HAP-1 (cell line): ENCODE measurements around the gene GPX8.

Source experiments
- DNase-seq, 2 experiments: peaks; one replicate each; pipeline ENCODE4 v3.0.0-alpha.2; 2016 to 2020; ENCODE audit warnings: low spot score in 2 of 2
- H3K27me3 ChIP-seq: fragments of 250-450 bp; sonication (Bioruptor Pico); 2 replicates; pipeline ENCODE4 v1.5.1; 2020; ENCODE audit warnings: low read depth, mild to moderate bottlenecking, moderate library complexity
- H3K36me3 ChIP-seq: fragments of 250-450 bp; sonication (Bioruptor Pico); replicated peaks from 2 replicates; pipeline ENCODE4 v1.5.1; 2020; ENCODE audit warnings: mild to moderate bottlenecking
- H3K4me1 ChIP-seq: fragments of 250-450 bp; sonication (Bioruptor Pico); 2 replicates; pipeline ENCODE4 v1.5.1; 2020; ENCODE audit warnings: mild to moderate bottlenecking
- H3K4me3 ChIP-seq: fragments of 250-450 bp; sonication (Bioruptor Pico); 2 replicates; pipeline ENCODE4 v1.5.1; 2020; ENCODE audit warnings: mild to moderate bottlenecking, moderate library complexity
- H3K9me3 ChIP-seq: fragments of 250-450 bp; sonication (Bioruptor Pico); 2 replicates; pipeline ENCODE4 v1.5.1; 2020; ENCODE audit warnings: mild to moderate bottlenecking, moderate library complexity
- in situ Hi-C: fragments of 300-500 bp; cut with MboI; formaldehyde crosslinking; loops from 3 replicates; pipeline ENCODE4 v1.14.3; 2020; ENCODE audit warnings: low sequenced_read_pairs, inconsistent platforms, mixed read lengths

The GPX8 gene

GRCh38 chr5:55177078-55177477 lies 17.1 kb downstream of the GPX8 start:
- H3K4me3 ChIP-seq: no peak overlapping the region; the same call in 1 of the 2 replicates
- in situ Hi-C loops: loop anchor here (10.0 to 25.0 kb wide), 2 partner anchors 48 to 535 kb away; partner anchors contain the start of genes MCIDAS and SLC38A9
- H3K36me3 ChIP-seq: no peaks in the 10 kb centered on the region
- no peak for DNase-seq
- peaks cover 4% of the 10 kb centered on the region; the same call in 1 of the 2 replicates for H3K27me3 ChIP-seq
- peaks cover 31% of the 10 kb centered on the region for H3K4me1 ChIP-seq
- H3K9me3 ChIP-seq: no peaks in the 10 kb centered on the region

DNA sequence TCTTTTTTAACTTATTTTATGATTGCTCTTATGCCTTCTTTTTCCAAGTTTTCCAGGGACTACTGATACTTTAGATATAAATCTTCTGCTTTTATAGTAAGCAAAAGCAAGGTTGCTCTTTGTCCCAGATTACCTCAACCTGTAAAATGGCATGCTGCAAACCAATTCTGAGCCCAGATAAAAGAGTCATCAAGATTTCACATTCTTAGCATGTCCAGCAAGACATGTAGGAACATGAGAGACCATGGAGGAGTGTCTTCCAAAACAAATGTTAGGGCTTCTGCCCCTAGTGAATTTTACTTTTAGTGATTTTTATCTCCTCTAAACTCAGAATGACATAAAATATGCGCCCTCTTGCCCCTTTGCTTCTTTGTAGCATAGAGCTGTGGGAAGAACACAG lies 20.0 kb downstream of the GPX8 start:
- Histone ChIP-seq H3K9me3 (no peaks in the 10 kb centered on the region), H3K27me3 (peaks cover 8% of the 10 kb centered on the region), H3K4me3 (no peak overlapping the region), H3K36me3 (no peaks in the 10 kb centered on the region), H3K4me1 (peaks cover 15% of the 10 kb centered on the region)
- in situ Hi-C loops: loop anchor here (25.0 kb wide), 1 partner anchor 532 kb away; the partner anchor contains the start of gene SLC38A9
- DNase-seq: no peak

DNA sequence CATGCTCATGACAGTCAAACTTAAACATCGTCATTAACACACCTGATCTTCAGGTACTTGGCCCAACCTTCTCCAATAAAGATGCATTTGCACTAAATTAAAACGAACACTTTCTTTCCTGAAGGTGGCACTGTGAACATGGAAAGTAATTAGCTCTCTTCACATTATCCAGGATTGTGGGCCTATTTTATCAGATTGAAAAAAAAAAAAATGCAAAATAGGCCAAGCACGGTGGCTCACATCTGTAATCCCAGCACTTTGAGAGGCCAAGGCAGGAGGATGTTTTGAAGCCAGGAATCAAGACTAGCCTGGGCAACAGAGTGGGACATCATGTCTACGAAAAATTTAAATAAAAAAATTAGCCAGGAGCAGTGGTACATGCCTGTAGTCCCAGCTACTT lies 27.4 kb downstream of the GPX8 start:
- Histone ChIP-seq H3K4me3 (no peak overlapping the region), H3K27me3 (peaks cover 15% of the 10 kb centered on the region; the same call in 1 of the 2 replicates), H3K36me3 (no peaks in the 10 kb centered on the region), H3K9me3 (no peaks in the 10 kb centered on the region), H3K4me1 (no peaks in the 10 kb centered on the region)
- peak in 1 of 2 experiments; percentile 29 for DNase-seq
- in situ Hi-C loops: loop anchor here (25.0 kb wide), 1 partner anchor 525 kb away; the partner anchor contains the start of gene SLC38A9

DNA sequence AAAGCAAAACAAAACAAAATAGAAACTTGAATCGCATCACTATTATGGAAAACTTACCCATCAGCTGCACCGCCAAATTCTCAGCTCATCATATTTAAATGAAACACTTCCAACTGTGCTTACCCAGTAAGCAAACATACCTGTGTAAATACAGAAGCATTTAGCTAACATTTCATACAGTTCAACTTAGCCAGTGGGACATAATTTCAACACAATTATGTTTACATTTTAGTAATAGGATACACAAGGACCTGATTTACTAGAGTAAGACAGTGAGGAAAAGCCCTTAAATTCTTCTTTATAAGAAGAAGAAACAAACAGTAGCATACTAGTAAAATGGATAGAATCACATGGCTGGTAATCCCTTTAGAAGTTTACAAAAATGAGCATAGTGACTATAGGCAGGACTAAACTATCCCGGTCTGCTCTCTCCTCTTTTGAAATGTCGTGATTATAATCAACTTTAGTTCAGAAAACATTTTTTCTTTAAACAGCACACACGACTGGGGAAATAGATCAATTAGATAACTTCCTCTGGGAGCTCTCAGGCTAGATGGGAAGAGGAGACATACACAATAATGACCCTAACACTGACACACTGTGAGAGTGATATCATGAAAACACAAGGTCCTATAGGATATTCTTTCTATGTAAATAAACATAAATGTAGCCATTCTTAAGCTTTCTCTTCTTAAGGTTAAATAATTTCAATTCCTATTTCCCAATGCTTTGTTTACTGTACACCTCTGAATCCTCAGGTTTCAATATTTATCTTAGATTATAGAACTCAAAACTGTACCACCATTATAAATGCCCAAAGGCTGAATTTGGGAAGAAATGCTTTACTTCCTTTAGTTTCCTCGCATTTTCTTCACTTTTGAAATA lies 28.9 kb downstream of the GPX8 start:
- no peak for DNase-seq
- Histone ChIP-seq H3K27me3 (peaks cover 14% of the 10 kb centered on the region; the same call in 1 of the 2 replicates), H3K4me1 (no peaks in the 10 kb centered on the region), H3K4me3 (no peak overlapping the region), H3K9me3 (no peaks in the 10 kb centered on the region), H3K36me3 (no peaks in the 10 kb centered on the region)
- in situ Hi-C loops: loop anchor here (25.0 kb wide), 1 partner anchor 523 kb away; the partner anchor contains the start of gene SLC38A9

GRCh38 chr5:55191165-55191564 lies 31.2 kb downstream of the GPX8 start:
- Histone ChIP-seq H3K9me3 (no peaks in the 10 kb centered on the region), H3K36me3 (no peaks in the 10 kb centered on the region), H3K4me3 (no peak overlapping the region), H3K4me1 (no peaks in the 10 kb centered on the region), H3K27me3 (peaks cover 12% of the 10 kb centered on the region)
- in situ Hi-C loops: loop anchor here (25.0 kb wide), 1 partner anchor 521 kb away; the partner anchor contains the start of gene SLC38A9
- no peak for DNase-seq

- in situ Hi-C loops: no loop called here
- Histone ChIP-seq H3K9me3 (no peaks in the 10 kb centered on the region), H3K27me3 (no peaks in the 10 kb centered on the region; the same call in 1 of the 2 replicates), H3K4me3 (no peak overlapping the region), H3K36me3 (no peaks in the 10 kb centered on the region), H3K4me1 (no peaks in the 10 kb centered on the region; the same call in 1 of the 2 replicates)
- DNase-seq: no peak
These were observed 45.0 kb downstream of the GPX8 start for GRCh38 chr5:55205001-55205400.

DNA sequence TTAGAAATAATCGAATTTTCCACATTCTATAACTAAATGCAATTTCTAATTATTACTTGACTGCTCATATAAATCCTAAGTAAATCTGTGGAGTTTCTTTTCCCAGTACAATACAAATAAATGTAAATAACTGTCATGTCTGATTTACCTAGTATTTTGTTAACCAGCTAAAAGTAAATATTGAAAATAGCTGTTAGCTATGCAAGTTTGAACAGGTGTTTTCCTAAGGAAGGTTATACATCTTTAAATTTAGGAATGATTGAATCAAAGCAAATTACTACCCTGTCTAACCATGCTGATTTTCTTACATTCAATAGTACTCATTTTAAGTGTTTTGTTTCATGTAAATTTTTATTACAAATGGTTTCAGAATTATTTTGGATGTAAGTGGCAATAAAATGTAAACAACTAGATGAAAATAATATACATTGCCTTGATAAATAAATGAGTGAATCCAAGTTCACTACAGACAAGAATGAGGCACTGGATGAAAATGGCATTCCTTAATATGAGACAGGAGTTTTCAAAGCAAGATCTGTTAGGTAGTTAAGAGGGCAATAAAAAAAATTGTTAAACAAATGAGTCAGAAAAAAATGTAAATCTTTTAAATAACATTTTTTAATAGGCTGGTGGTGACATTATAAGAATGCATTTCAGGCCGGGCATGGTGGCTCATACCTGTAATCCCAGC lies 51.4 kb downstream of the GPX8 start:
- in situ Hi-C loops: no loop called here
- H3K4me1 ChIP-seq: no peaks in the 10 kb centered on the region; the same call in 1 of the 2 replicates
- H3K36me3 ChIP-seq: no peaks in the 10 kb centered on the region
- H3K9me3 ChIP-seq: no peaks in the 10 kb centered on the region
- no peak overlapping the region for H3K4me3 ChIP-seq
- DNase-seq: no peak
- no peaks in the 10 kb centered on the region for H3K27me3 ChIP-seq
